H1 (cell line): ENCODE measurements around the gene COPA. TPM values are rescaled to one million over a fixed set of nuclear protein-coding genes. Genes with fewer than 3 reads are reported as not detected.

ENCODE experiments used
- CTCF ChIA-PET: fragments of 300-600 bp; sonication (Branson Sonifier 250); formaldehyde crosslinking; loops from one replicate; lab custom pipeline; 2021; ENCODE audit not compliant: partially characterized antibody; lab: Charles Lee
- POLR2A ChIA-PET: fragments of 300-600 bp; sonication (Branson Sonifier 250); formaldehyde crosslinking; loops from one replicate; lab custom pipeline; 2021; ENCODE audit warnings: inconsistent platforms; ENCODE audit not compliant: partially characterized antibody; lab: Charles Lee
- DNase-seq, 2 experiments: peaks; one replicate each; pipeline versions ENCODE4 v3.0.0 to v3.0.0-alpha.2; 2010 to 2022; ENCODE audit warnings: low spot score in 2 of 2, low read depth in 1 of 2, mixed read lengths in 1 of 2
- FAIRE-seq: peaks from 2 replicates; lab custom pipeline; 2011; peaks lifted over from hg19 to GRCh38; lab: Jason Lieb, UNC
- H2AFZ ChIP-seq: 2 replicates; pipeline ENCODE4 v1.8.1; 2012; ENCODE audit warnings: low read length, inconsistent platforms
- H2AK5ac ChIP-seq: 2 replicates; pipeline ENCODE4 v1.6.1; 2013; ENCODE audit warnings: low read depth, low read length
- H2BK120ac ChIP-seq: replicated peaks from 2 replicates; pipeline ENCODE3; 2013; ENCODE audit warnings: low read depth, low read length, inconsistent platforms
- H2BK12ac ChIP-seq: 2 replicates; pipeline ENCODE4 v1.6.1; 2013; ENCODE audit warnings: low read depth, low read length
- H2BK15ac ChIP-seq: 2 replicates; pipeline ENCODE4 v1.6.1; 2013; ENCODE audit warnings: low read length
- H2BK20ac ChIP-seq: 2 replicates; pipeline ENCODE4 v1.6.1; 2013; ENCODE audit warnings: low read length
- H2BK5ac ChIP-seq: 2 replicates; pipeline ENCODE4 v1.6.1; 2013; ENCODE audit warnings: low read depth, low read length
- H3K14ac ChIP-seq: 2 replicates; pipeline ENCODE4 v1.6.1; 2013; ENCODE audit warnings: inconsistent platforms; ENCODE audit not compliant: insufficient read length
- H3K18ac ChIP-seq: 2 replicates; pipeline ENCODE4 v1.6.1; 2013; ENCODE audit warnings: low read length; ENCODE audit errors: extremely low read depth
- H3K23ac ChIP-seq: 2 replicates; pipeline ENCODE4 v1.6.1; 2013; ENCODE audit warnings: inconsistent platforms; ENCODE audit not compliant: insufficient read length
- H3K23me2 ChIP-seq: 2 replicates; pipeline ENCODE4 v1.6.1; 2013; ENCODE audit warnings: low read depth, low read length
- H3K27ac ChIP-seq: 2 replicates; pipeline ENCODE4 v1.6.1; 2011; ENCODE audit warnings: low read depth, low read length, inconsistent platforms
- H3K27me3 ChIP-seq, 4 experiments: replicated peaks in 1 of 4; 1 replicate in 1 of 4; 2 replicates in 3 of 4; pipeline versions ENCODE4 v1.6.1 to v1.8.1; 2011 to 2013; ENCODE audit warnings: low read length in 3 of 4, mild to moderate bottlenecking in 3 of 4, inconsistent platforms in 2 of 4, mixed read lengths in 2 of 4, moderate library complexity in 1 of 4; ENCODE audit not compliant: control insufficient read depth in 3 of 4, insufficient read depth in 3 of 4; ENCODE audit errors: extremely low read depth in 1 of 4
- H3K36me3 ChIP-seq, 4 experiments: 2 replicates each; pipeline versions ENCODE4 v1.6.1 to v1.8.1; 2011 to 2013; ENCODE audit warnings: mild to moderate bottlenecking in 4 of 4, low read length in 3 of 4, moderate library complexity in 2 of 4, control low read depth in 1 of 4, inconsistent platforms in 1 of 4; ENCODE audit not compliant: insufficient read depth in 4 of 4, control insufficient read depth in 2 of 4
- H3K4ac ChIP-seq: replicated peaks from 2 replicates; pipeline ENCODE3; 2013; ENCODE audit warnings: low read length, low read depth, mixed read lengths, inconsistent platforms; ENCODE audit not compliant: insufficient read length
- H3K4me1 ChIP-seq, 4 experiments: replicated peaks in 1 of 4; 1 replicate in 1 of 4; 2 replicates in 3 of 4; pipeline versions ENCODE4 v1.6.1 to v1.8.1; 2011 to 2013; ENCODE audit warnings: low read length in 3 of 4, inconsistent platforms in 2 of 4, mixed read lengths in 1 of 4; ENCODE audit not compliant: insufficient read depth in 4 of 4, control insufficient read depth in 3 of 4
- H3K4me2 ChIP-seq, 2 experiments: 2 replicates each; pipeline versions ENCODE4 v1.6.1 to v1.8.1; 2011 to 2013; ENCODE audit warnings: low read depth in 2 of 2, low read length in 2 of 2, control low read depth in 1 of 2, inconsistent platforms in 1 of 2, mild to moderate bottlenecking in 1 of 2; ENCODE audit not compliant: insufficient read depth in 1 of 2
- H3K4me3 ChIP-seq, 4 experiments: fragments of 200-600, 300-600 bp in 1 of 4; sonication (generic), shearing (Covaris generic), sonication (Bioruptor Twin) in 1 of 4; 2 replicates each; pipeline versions ENCODE4 v1.5.1 to v1.8.1; 2011 to 2016; ENCODE audit warnings: low read length in 4 of 4, low read depth in 3 of 4, control low read depth in 2 of 4, inconsistent platforms in 2 of 4, mild to moderate bottlenecking in 2 of 4, mixed read lengths in 1 of 4, moderate library complexity in 1 of 4; ENCODE audit not compliant: insufficient read depth in 2 of 4; ENCODE audit errors: extremely low read depth in 1 of 4
- H3K56ac ChIP-seq: replicated peaks from 2 replicates; pipeline ENCODE3; 2013; ENCODE audit warnings: low read depth, mild to moderate bottlenecking, mixed read lengths, low read length, inconsistent platforms; ENCODE audit not compliant: insufficient read length
- H3K79me1 ChIP-seq: 2 replicates; pipeline ENCODE4 v1.6.1; 2013; ENCODE audit warnings: low read depth, low read length, control low read depth
- H3K79me2 ChIP-seq, 2 experiments: 2 replicates each; pipeline versions ENCODE4 v1.6.1 to v1.8.1; 2012 to 2013; ENCODE audit warnings: low read length in 2 of 2, mild to moderate bottlenecking in 2 of 2, inconsistent platforms in 1 of 2; ENCODE audit not compliant: insufficient read depth in 2 of 2, control insufficient read depth in 1 of 2
- H3K9ac ChIP-seq, 4 experiments: replicated peaks in 1 of 4; 1 replicate in 1 of 4; 2 replicates in 3 of 4; pipeline versions ENCODE4 v1.6.1 to v1.8.1; 2011 to 2013; ENCODE audit warnings: low read depth in 3 of 4, low read length in 3 of 4, control low read depth in 2 of 4, mild to moderate bottlenecking in 2 of 4, moderate library complexity in 2 of 4, inconsistent platforms in 1 of 4; ENCODE audit errors: extremely low read depth in 1 of 4
- H3K9me3 ChIP-seq, 2 experiments: 2 replicates each; pipeline versions ENCODE4 v1.6.1 to v1.8.1; 2012 to 2013; ENCODE audit warnings: mild to moderate bottlenecking in 2 of 2, moderate library complexity in 2 of 2, control low read depth in 1 of 2, inconsistent platforms in 1 of 2, low read depth in 1 of 2, low read length in 1 of 2, mixed read lengths in 1 of 2; ENCODE audit not compliant: insufficient read depth in 2 of 2
- H4K20me1 ChIP-seq, 2 experiments: replicated peaks in 1 of 2; 2 replicates each; pipeline versions ENCODE3 to v1.8.1; 2011 to 2013; ENCODE audit warnings: inconsistent platforms in 2 of 2, low read length in 2 of 2, mild to moderate bottlenecking in 1 of 2; ENCODE audit not compliant: insufficient read depth in 2 of 2, control insufficient read depth in 1 of 2
- H4K5ac ChIP-seq: 2 replicates; pipeline ENCODE4 v1.6.1; 2013; ENCODE audit warnings: low read length, low read depth, mixed read lengths, inconsistent platforms; ENCODE audit not compliant: insufficient read length
- H4K8ac ChIP-seq: 2 replicates; pipeline ENCODE4 v1.8.0; 2013; ENCODE audit warnings: mild to moderate bottlenecking, moderate library complexity, low read length, inconsistent platforms; ENCODE audit not compliant: insufficient read depth; ENCODE audit errors: extremely low read depth
- H4K91ac ChIP-seq: replicated peaks from 2 replicates; pipeline ENCODE3; 2013; ENCODE audit warnings: low read length, mixed read lengths, inconsistent platforms; ENCODE audit not compliant: insufficient read length
- ASH2L ChIP-seq: fragments of 200-600, 300-600 bp; sonication (generic); IDR thresholded peaks from one replicate; pipeline ENCODE4 v1.7.1; 2017; ENCODE audit warnings: low read length
- PHF8 ChIP-seq: fragments of 200-600 bp; sonication (generic); conservative IDR thresholded peaks from 2 replicates; pipeline ENCODE4 v1.7.1; 2012; ENCODE audit warnings: low read depth, mild to moderate bottlenecking, inconsistent platforms, low read length, moderate library complexity
- WGBS, 2 experiments: shearing (Covaris generic) in 1 of 2; methylation state at CpG; one replicate each; pipeline versions ENCODE4 v1.1.6 to v1.1.7; 2013 to 2015; ENCODE audit warnings: low lambda C conversion rate in 2 of 2, mixed read lengths in 2 of 2, inconsistent platforms in 1 of 2, low coverage in 1 of 2, missing lambda C conversion rate in 1 of 2; ENCODE audit not compliant: insufficient replicate concordance in 2 of 2, insufficient coverage in 1 of 2, insufficient read length in 1 of 2; ENCODE audit errors: extremely low coverage in 1 of 2, missing lambda C conversion rate in 1 of 2; 5-methylcytosine and 5-hydroxymethylcytosine counted together
- polyA plus RNA-seq, 7 experiments: library from polyadenylated mRNA; depleted of rRNA in 3 of 7; stranded (reverse) in 5 of 7; unstranded in 2 of 7; fragments of >200 nt in 5 of 7; fragments of 200-250 nt in 2 of 7; gene quantifications; 1 replicate in 5 of 7; 2 replicates in 1 of 7; 4 replicates in 1 of 7; pipeline versions ENCODE4 v1.2.1 to v1.2.3, GENCODE V29; 2011 to 2013; ENCODE audit warnings: missing spikeins in 2 of 7, mixed read lengths in 2 of 7
- total RNA-seq: library from RNA; stranded (reverse); fragmentation: NEBNext Ultra II Directional; extraction: Animal tissue kit (Norgen Biotek cat#: 25700); gene quantifications from 2 replicates; pipeline ENCODE4 v1.2.1, GENCODE V29; 2021

The COPA gene
- total and polyA plus RNA-seq, 2 of the 8 experiments (the other 6 are each of a cell fraction or from before 2014, with no cell fraction given): 78.2 to 115 TPM

DNA sequence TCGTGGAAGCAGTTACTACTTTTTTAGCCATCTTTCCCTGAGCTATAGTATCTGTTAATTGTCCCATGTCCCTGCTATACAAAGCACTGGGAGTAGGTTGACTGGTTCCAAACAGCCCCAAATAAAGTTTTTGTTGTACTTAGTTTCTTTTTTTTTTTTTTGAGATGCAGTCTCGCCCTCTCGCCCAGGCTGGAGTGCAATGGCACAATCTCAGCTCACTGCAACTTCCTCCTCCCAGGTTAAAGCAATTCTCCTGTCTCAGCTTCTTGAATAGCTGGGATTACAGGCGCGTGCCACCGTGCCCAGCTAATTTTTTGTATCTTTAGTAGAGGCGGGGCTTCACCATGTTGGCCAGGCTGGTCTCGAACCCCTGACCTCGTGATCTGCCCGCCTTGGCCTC lies 3.4 kb upstream of the COPA start:
- Histone ChIP-seq H2AFZ (no peak overlapping the region), H4K5ac (no peak overlapping the region), H3K4me1 (no peaks in the 10 kb centered on the region), H3K14ac (no peak overlapping the region), H2BK20ac (no peak overlapping the region), H3K18ac (no peak overlapping the region), H3K9me3 (no peaks in the 10 kb centered on the region), H3K27me3 (no peaks in the 10 kb centered on the region), H2BK12ac (no peak overlapping the region), H3K56ac (no peak overlapping the region), H2AK5ac (no peak overlapping the region), H3K4me3 (no peak overlapping the region), H4K8ac (no peak overlapping the region), H3K4ac (no peak overlapping the region), H4K91ac (no peak overlapping the region), H2BK5ac (no peak overlapping the region), H3K79me1 (no peaks in the 10 kb centered on the region; the same call in 1 of the 2 replicates), H3K4me2 (no peak overlapping the region), H3K79me2 (peaks cover 18 to 34% of the 10 kb centered on the region in 2 experiments), H4K20me1 (peaks cover 0 to 4% of the 10 kb centered on the region in 2 experiments), H3K9ac (no peak overlapping the region), H2BK15ac (no peak overlapping the region), H3K27ac (no peak overlapping the region), H2BK120ac (no peak overlapping the region), H3K23me2 (no peaks in the 10 kb centered on the region; the same call in 1 of the 2 replicates), H3K23ac (no peak overlapping the region), H3K36me3 (peaks cover 7 to 42% (median 26%) of the 10 kb centered on the region in 4 experiments)
- DNase-seq: no peak
- ChIA-PET CTCF (interaction anchor here (0.7 to 26.0 kb wide), 6 partner anchors 9 to 57 kb away, joined by 3 to 683 read pairs (median 6); no protein-coding TSS in a partner anchor), POLR2A (interaction anchor here (0.6 to 2.6 kb wide), 2 partner anchors 17 to 32 kb away, joined by 3 to 12 read pairs; no protein-coding TSS in a partner anchor)
- no peak for FAIRE-seq
- no peak for TF ChIP-seq PHF8
- TF ChIP-seq ASH2L: no peak
- WGBS, 2 experiments: 90% methylated on average over 8 of the region's 10 CpGs; no CpG with 5 or more reads in 1 of the 2 experiments
